ENCODE measurements around the gene ZGLP1. TPM values are rescaled to one million over a fixed set of nuclear protein-coding genes. Genes with fewer than 3 reads are reported as not detected.

ZGLP1 gene
- total RNA-seq, 1 donor = 0.63 TPM

DNA sequence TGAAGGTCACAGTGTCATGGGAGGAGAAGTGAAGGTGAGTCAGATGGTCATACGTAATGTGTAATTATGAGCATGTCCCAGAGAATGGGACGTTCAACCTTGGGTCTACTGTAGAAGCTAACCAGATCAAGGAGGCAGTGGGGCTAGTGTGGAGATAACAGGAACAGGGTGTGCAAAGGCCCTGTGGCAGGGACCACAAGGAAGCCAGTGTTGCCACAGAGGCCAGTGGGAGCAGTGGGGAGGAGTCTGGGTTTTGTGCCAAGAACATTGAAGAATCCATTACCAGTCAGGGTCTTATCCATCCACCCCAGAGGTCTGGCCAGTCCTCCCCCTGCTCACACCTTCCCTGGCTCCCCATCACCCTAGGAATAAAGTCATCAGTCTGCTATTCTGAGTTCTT lies 54.3 kb downstream of the ZGLP1 start:
- H3K4me3 ChIP-seq (ENCODE audit: low read depth, low read length) = no peak overlapping the region

More for the DNA sequence above, 54.3 kb downstream of the ZGLP1 start:
- no peak for DNase-seq (ENCODE audit: low read depth)
- TF ChIP-seq, protein P1, sequence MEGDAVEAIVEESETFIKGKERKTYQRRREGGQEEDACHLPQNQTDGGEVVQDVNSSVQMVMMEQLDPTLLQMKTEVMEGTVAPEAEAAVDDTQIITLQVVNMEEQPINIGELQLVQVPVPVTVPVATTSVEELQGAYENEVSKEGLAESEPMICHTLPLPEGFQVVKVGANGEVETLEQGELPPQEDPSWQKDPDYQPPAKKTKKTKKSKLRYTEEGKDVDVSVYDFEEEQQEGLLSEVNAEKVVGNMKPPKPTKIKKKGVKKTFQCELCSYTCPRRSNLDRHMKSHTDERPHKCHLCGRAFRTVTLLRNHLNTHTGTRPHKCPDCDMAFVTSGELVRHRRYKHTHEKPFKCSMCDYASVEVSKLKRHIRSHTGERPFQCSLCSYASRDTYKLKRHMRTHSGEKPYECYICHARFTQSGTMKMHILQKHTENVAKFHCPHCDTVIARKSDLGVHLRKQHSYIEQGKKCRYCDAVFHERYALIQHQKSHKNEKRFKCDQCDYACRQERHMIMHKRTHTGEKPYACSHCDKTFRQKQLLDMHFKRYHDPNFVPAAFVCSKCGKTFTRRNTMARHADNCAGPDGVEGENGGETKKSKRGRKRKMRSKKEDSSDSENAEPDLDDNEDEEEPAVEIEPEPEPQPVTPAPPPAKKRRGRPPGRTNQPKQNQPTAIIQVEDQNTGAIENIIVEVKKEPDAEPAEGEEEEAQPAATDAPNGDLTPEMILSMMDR (IDR thresholded peaks at IDR 0.05; ENCODE audit: insufficient read depth, low read length) = no peak

Small RNA genes lying within 50 kb of the gene (small RNA-seq; reads per million reads assigned to genes)
- gene AC011511.1 (not detected), gene AC011511.4 (0.25 reads per million)

Other genes starting within 250 kb of the ZGLP1 start
- gene SHFL, start 223.5 kb downstream of the ZGLP1 start, total RNA-seq (ENCODE audit: low replicate concordance) = 18.4 and 22.7 TPM in 2 replicates
- 0.09 and 0.90 TPM in 2 replicates for gene ANGPTL6, start 207.1 kb downstream of the ZGLP1 start, total RNA-seq (ENCODE audit: low replicate concordance)
- gene PPAN, start 203.5 kb downstream of the ZGLP1 start, total RNA-seq (ENCODE audit: low replicate concordance) = 7.8 and 21.8 TPM in 2 replicates
- gene P2RY11, start 198.1 kb downstream of the ZGLP1 start, total RNA-seq (ENCODE audit: low replicate concordance) = 0.33 and 3.0 TPM in 2 replicates
- 120 and 193 TPM in 2 replicates for gene EIF3G, start 189.9 kb downstream of the ZGLP1 start, total RNA-seq (ENCODE audit: low replicate concordance)
- 72.9 and 116 TPM in 2 replicates for gene DNMT1, start 114.9 kb downstream of the ZGLP1 start, total RNA-seq (ENCODE audit: low replicate concordance)
- 9.7 and 44.6 TPM in 2 replicates for gene S1PR2, start 78.5 kb downstream of the ZGLP1 start, total RNA-seq (ENCODE audit: low replicate concordance)
- gene MRPL4, start 57.6 kb downstream of the ZGLP1 start, total RNA-seq (ENCODE audit: low replicate concordance) = 23.1 and 33.9 TPM in 2 replicates
- gene ICAM1, start 38.7 kb downstream of the ZGLP1 start, total RNA-seq (ENCODE audit: low replicate concordance) = 6.5 and 45.7 TPM in 2 replicates
- gene ICAM4, start 22.9 kb downstream of the ZGLP1 start, total RNA-seq (ENCODE audit: low replicate concordance) = 0.27 and 0.98 TPM in 2 replicates
- gene ICAM5, start 19.9 kb downstream of the ZGLP1 start, total RNA-seq (ENCODE audit: low replicate concordance) = 1.2 and 4.4 TPM in 2 replicates
- gene FDX2, start 6.2 kb upstream of the ZGLP1 start, total RNA-seq (ENCODE audit: low replicate concordance) = 15.1 and 97.6 TPM in 2 replicates
- 6.5 and 12.0 TPM in 2 replicates for gene RAVER1, start 23.7 kb upstream of the ZGLP1 start, total RNA-seq (ENCODE audit: low replicate concordance)
- 1.3 and 8.5 TPM in 2 replicates for gene ICAM3, start 29.8 kb upstream of the ZGLP1 start, total RNA-seq (ENCODE audit: low replicate concordance)
- 25.7 and 51.5 TPM in 2 replicates for gene TYK2, start 70.8 kb upstream of the ZGLP1 start, total RNA-seq (ENCODE audit: low replicate concordance)
- 60.5 and 151 TPM in 2 replicates for gene CDC37, start 93.7 kb upstream of the ZGLP1 start, total RNA-seq (ENCODE audit: low replicate concordance)
- 1.8 and 7.0 TPM in 2 replicates for gene PDE4A, start 110.7 kb upstream of the ZGLP1 start, total RNA-seq (ENCODE audit: low replicate concordance)
- gene KEAP1, start 193.5 kb upstream of the ZGLP1 start, total RNA-seq (ENCODE audit: low replicate concordance) = 62.5 and 130 TPM in 2 replicates
- 0.27 and 0.41 TPM in 2 replicates for gene S1PR5, start 207.6 kb upstream of the ZGLP1 start, total RNA-seq (ENCODE audit: low replicate concordance)
- 6.3 and 11.4 TPM in 2 replicates for gene ATG4D, start 234.1 kb upstream of the ZGLP1 start, total RNA-seq (ENCODE audit: low replicate concordance)

Data from fibroblast of the aortic adventitia (primary cell).